Kidney capillary endothelial cell (primary cell): Measurements from ENCODE around the gene TSPAN32.
"Not testable (repeated sequence)": the region's sequence is repeated elsewhere in the genome, so short reads cannot be mapped to it uniquely, and the experiment has no call there.

ENCODE experiments used
- DNase-seq: peaks from one replicate; pipeline ENCODE4 v3.0.0-alpha.2; 2018; ENCODE audit warnings: low spot score

The TSPAN32 gene

DNA sequence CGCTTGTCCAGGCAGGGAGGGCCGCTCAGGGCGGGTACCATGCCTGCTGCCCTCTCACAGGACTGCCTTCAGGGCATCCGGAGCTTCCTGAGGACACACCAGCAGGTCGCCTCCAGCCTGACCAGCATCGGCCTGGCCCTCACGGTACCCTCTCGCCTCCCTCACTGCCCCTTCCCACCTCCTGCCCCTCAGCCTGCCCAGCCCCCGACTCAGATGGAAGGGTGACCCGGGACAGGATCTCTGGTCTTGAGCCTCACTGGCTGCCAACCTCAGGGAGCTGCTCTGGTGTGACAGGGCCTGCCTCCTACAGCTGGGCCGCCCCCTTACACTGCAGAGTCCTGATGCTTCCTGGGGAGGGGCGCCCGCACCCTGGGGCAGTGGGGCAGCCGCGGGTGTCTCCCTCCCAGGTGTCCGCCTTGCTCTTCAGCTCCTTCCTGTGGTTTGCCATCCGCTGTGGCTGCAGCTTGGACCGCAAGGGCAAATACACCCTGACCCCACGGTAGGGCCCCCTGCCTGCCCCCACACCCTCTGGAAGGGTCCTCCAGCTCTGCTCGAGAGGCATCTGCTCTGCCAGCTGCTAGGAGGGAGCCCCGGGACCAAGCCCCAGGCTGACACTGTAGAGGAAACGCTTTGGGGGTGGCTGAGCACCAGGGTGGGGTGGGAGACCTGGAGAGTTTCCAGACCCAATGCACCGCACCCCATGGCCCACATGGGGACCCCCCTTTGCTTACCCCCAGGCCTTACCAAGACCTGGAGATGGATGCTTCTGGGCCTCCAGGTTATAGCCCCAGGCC, 14.6 kb downstream of the TSPAN32 start:
- no peak for DNase-seq

DNA sequence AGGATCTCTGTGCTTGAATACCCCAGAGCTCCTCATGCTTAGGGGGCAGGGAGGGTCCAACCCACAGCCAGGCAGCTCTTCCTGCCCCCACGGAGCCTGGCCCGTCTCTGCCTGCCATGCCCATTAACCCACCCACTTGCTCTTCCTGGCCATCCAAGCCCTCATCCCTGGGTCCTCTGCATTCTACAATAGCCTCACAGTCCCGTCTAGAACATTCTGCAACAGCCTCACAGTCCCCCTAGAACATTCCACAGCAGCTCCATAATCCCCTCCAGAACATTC, 15.1 kb downstream of the TSPAN32 start:
- DNase-seq: no peak

DNA sequence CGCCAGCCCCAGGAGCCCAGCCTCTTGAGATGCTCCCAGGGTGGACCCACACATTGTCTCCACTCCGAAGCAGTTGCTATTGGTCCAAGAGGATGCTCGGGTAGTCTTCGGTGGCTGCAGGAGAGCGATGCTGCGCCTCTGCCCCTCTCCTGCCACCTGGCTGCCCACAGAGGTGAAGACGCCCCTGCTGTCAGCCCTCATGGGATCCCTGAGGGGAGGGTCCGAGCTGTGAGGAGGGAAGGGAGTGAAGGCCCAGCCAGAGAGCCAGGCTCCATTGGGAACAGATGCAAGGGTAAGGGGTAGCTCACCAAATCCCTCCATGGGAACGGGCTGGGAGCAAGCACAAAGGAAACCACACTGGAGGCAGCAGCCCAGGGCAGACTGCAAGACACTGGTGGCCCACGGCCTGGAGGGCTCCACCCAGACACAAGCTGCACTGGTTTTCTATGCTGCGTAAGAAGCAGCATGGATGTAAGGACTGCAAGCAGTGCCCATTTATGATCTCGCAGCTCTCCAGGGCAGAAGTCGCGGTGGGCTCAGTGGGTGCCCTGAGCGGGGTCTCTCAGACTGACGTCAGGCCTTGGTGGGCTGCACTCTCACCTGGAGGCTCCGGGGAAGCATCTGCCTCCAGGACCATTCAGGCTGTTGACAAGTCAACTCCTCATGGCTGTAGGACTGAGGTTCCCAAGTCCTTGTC, 15.7 kb downstream of the TSPAN32 start:
- DNase-seq: no peak

DNA sequence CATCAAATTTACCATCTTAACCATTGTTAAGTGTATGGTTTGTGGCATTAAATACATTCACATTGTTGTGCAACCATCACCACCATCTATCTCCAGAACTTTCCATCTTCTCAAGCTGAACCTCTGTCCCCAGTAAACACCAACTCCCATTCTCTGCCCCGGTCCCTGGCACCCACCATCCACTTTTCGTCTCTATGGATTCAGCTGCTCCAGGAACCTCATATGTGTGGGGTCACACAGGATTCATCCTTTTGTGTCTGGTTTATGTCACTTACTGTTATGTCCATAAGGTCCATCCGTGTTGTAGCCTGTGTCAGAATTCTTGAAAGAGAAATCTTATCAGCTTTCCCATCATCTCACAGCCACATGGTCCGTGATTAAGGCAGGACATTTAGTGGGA, 16.3 kb downstream of the TSPAN32 start:
- DNase-seq: no peak

DNA sequence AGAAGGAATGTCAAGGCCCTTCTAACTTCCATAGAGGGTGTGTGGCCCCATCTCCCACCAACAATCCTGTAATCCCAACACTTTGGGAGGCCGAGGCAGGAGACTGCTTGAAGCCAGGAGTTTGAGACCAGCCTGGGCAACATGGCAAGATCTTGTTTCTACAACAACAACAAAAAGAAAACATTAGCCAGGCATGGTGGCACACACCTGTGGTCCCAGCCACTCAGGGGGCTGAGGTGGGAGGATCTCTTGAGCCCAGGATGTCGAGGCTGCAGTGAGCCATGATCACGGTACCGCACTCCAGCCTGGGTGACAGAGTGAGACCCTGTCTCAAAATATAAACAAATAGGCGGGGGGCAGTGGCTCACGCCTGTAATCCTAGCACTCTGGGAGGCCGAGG, 16.9 kb downstream of the TSPAN32 start:
- no peak for DNase-seq

DNA sequence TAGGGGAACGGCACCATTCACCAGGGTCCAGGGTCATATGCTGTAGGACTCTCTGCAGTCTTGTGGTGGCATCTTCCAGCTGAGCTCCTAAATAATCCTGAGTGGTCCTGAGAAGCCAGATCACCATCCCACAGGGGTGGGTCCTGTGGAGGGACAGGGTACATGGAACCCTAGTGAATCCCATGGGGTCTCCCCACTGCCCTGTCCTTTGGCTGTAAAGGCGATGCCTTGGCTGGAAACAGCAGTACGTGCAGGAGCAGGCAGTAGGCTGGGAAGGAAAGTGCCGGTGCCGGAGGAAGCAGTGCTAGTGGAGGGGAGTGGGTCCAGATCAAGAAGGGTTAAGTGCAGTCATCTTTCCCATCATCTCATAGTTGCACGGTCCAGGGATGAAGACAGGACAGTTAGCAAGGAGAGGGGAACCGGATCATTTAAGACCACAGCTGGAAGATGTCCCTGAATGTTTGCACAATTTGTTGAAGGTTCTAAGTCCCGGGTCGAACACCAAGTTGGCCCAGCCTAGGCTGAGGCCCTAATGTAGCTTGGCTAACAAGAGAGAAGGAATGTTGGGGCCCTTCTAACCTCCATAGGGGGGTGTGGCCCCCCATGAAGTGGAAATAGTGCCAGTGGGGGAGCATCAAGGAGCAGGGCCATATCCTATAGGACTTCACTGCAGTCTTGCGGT, 18.1 kb downstream of the TSPAN32 start:
- no peak for DNase-seq

DNA sequence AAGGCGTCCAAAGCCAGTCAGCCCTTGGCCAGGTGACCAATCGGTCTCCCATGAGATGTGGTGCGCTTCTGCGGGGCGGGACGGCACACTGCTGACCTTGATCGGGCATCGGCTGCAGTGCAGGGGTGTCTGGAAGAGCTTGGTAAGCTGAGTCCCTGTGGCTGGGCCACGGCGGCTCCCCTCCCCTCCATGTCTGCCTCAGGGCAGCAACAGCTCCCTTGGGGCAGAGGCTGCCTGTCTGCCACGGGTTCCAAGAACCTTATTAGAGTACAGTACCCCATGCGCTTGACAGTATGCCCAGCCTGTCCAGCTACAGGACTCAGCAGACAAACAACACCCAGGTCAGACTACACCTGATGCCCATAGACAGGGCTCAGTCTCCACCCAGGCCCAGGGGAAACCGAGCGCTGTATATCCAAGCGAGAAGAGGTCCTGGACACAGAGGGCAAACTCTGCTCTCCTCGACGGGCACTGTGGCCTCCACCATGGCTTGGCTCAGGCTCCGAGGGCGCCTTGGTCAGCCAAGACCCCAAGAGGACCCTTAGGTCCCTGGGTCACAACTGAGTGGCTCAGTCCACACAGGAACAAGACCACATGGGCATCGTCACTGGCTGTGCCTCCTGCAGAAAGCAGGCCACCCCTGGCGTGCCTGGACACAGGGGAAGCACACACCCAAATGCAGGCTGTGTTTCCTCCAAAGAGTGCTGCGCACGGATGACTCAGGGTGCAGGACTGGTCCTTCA, 18.9 kb downstream of the TSPAN32 start:
- no peak for DNase-seq

DNA sequence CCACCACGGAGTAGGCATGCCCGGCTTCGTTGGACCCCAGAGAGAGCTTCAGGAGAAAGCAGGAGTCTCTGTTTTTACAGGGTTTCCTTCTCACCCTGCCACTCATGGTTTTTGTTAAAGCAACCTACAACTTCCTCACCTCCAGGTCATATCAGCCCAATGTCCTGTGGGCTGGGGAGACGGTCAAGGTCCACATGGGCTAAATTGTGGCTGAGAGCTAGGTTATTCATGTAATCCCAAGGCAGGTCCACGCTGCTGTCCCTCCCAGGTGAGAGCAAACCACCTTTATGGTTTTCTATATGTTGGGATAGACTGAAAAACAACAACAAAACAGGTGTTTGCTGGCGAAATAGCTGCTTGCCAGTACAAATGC, 19.5 kb downstream of the TSPAN32 start:
- DNase-seq: no peak

DNA sequence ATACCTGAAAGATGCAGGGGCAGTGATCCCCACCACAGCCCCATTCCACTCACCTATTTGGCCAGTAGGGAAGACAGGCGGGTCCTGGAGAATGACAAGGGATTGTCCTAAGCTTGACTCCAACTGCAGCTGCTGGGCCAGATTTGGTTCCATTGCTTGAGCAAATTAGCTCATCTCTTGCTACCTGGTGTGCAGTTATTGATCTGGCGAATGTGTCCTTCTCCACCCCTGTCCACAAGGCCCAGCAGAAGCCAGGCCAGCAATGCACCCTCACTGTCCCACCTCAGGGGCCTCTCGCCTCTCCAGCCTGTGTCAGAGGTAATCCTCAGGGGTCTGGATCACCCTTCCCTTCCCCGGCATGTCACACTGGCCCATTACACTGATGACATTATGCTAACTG, 23.3 kb downstream of the TSPAN32 start:
- DNase-seq: no peak

DNA sequence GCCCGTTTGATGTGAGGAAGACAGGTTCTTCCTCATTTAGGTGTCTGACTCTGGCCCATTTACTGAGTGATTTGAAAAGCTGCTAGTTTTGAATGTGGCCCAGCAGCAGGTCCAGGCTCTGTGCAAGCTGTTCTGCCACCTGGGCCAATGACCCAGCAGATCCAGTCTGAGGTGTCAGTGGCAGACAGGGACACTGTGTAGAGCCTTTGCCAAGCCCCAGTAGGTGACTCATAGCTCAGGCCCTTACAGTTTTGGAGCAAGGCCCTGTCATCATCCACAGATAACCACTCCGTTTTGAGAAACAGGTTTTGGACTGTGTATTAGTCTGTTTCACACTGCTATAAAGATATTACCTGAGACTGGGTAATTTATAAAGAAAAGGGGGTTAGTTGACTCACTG, 23.9 kb downstream of the TSPAN32 start:
- no peak for DNase-seq

DNA sequence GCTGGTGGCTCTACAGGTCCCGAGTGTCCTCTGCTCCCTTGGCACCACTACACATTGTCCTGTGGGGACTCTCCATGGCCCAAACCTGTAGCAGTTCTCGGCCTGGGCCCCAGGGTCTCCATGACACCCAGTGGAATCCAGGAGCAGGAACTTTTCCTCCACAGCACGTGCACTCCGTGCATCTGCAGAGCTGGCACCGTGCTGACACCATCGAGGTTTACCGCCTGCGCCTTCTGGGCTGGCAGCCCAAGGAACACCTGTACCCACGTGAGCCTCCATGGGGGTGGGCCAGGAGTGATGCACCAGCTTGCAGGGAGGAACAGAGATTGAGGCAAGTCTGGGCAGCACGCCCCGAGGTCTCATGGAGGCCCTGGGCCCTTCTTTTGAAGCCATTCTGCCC, 25.2 kb downstream of the TSPAN32 start:
- DNase-seq: no peak

DNA sequence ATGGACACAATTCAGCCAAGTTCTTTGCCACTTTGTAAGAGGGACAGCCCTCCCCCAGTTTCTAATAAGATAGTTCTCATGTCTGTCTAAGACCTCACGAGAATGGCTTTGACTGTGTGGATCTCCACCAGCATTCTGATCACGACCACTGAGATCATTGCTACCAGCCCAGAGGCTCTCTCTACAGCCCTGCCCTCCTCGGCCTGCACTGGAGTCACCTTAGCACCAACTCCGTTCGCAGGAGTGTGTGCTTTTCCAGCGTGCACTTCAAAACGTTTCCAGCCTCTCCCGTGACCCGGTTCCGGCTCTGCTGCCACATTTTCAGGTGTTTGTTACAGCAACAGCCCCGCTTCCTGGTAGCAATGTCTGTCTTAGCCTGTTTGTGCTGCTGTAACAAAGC, 26.2 kb downstream of the TSPAN32 start:
- no peak for DNase-seq

DNA sequence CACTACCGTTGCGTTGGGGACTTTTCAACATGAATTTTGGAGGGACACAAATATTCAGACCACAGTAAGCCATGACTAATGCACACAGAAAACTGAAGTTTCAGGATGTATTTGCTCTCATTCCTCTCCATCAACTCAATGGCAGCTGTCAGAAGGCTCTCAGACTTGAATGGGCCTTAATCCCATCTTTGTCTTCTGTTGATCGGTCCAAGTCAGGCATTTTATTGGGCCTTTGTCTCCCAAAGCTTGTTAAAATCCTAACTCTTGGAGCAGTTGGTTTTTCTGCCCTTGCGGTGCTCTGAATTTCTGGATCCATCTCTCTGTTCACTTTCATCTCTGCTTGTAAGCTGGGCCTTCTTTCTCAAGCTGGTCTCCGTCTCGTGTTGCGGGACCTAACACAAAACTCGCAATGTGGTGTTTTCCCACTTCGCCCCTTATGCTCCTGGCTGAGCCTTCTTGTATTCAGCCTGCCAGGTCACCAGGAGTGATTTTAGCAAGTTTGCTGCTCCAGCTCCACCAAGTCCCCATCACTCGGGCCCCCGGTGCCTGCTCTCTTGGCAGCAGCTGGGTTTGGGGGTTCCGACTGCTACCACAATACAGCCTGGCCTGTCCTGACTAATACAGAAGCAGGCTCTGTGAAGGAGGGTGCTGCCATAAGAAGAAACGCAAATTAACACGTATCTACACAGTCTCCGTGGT, 27.0 kb downstream of the TSPAN32 start:
- DNase-seq: no peak

DNA sequence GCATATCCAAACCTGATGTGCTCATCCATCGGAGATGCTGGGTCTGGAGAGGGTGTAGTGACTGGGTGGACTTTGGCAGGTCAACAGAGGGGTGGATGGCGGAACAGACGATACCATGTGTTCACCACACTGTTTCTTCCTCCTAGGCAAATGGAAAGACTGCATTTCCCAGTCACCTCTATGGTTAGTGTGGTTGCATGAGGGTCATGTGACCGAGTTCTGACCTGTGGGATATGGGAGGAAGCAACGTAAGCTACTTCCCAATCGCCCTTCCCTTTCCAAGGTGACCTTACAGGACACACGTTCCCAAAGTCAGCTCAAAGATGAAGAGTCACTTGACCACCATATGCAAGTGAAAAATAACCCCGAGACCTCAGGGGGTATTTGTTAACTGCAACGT, 27.7 kb downstream of the TSPAN32 start:
- DNase-seq: no peak

DNA sequence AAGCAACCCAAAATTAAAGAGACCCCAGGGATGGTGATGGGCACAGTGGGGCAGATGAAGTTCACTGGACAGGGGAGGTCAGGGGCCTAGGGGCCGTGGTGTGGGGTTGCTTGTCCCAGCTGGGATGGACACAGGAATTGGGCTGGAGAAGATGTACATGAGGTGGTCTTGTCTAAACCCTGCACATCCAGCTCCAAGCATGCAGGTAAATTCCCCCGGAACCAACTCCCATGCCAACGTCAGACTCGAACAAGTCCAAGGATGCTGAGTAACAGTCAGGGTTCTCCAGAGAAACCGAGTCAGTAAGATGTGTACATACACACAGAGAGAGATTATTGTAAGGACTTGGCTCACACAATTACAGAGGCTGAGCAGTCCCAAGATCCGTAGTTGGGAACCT, 28.9 kb downstream of the TSPAN32 start:
- DNase-seq: no peak

DNA sequence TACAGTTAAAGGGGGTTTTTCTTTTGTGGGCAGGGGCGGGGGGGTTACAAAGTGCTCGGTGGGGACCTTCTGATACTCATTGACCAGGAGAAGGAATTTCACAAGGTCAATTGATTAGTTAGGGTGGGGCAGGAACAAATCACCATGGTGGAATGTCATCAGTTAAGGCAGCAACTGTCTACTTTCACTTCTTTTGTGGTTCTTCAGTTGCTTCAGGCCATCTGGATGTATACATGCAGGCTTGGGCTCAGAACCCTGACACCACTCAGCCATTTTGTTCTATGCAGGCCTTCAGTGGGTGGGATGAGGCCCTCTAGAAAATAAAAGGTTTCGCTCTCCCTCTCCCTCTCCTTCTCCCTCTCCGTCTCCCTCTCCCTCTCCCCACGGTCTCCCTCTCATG, 29.6 kb downstream of the TSPAN32 start:
- DNase-seq: no peak

DNA sequence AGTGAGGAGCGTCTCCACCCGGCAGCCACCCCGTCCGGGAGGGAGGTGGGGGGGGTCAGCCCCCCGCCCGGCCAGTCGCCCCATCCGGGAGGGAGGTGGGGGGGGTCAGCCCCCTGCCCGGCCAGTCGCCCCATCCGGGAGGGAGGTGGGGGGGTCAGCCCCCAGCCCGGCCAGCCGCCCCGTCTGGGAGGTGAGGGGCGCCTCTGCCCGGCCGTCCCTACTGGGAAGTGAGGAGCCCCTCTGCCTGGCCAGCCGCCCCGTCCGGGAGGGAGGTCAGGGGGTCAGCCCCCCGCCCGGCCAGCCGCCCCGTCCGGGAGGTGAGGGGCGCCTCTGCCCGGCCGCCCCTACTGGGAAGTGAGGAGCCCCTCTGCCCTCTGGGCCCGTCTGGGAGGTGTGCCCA, 30.8 kb downstream of the TSPAN32 start:
- not testable (repeated sequence) for DNase-seq

DNA sequence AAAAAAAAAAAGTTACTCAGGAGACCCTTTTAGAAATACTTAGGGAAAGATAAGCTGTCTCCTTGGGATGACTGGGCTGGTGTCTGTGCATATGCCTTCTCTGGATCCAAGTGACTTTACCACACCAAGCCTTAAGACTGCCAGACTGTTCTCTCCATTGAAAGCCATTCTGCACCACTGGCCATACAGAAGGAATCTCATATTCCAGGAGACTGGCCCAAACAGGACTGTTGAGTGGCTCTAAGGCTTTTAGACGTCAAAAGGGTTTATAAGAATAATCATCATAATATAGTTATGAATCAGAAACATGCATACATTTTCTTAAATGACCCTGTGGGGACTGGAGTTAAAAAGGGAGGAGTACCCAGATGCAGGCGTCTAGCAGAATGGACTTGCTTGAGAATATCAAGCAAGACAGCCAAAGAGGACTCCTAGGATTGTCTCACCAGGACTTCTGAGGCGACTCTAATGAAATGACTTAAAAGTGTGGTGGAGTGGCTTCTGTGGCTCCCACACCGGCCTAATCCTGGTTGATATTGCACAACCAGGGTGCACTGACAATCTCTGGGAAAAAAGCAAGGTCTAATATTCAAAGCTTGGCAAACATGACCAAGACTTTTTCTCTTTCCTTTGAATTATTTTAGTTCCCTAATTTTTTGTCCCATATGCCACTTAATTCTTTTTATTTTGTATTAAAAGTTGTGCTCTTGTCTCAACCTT, 31.8 kb downstream of the TSPAN32 start:
- DNase-seq: not testable (repeated sequence)

DNA sequence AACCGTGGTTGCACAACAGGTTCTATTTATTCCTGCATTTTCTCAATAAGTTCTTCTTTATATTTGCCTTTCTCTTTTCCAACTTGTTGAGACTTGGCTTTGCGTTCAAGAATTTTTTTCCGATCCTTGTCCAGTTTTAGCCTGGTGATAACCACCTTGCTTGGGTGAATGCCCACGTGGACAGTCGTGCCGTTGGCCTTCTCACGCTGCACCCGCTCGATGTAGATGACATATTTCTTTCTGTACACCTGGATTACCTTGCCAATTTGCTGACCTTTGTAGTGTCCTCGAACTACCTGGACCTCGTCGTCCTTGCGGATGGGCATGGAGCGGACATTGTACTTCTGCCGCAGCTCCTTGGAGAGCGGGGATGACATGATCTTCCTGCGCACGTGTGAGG, 33.5 kb downstream of the TSPAN32 start:
- DNase-seq: not testable (repeated sequence)

DNA sequence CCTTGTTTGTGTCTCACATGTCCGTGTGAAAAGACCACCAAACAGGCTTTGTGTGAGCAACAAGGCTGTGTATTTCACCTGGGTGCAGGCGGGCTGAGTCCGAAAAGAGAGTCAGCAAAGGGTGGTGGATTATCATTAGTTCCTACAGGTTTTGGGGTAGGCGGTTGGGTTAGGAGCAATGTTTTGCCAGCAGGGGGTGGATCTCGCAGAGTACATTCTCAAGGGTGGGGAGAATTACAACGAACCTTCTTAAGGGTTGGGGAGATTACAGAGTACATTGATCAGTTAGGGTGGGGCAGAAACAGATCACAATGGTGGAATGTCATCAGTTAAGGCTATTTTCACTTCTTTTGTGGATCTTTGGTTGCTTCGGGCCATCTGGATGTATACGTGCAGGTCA, 36.9 kb downstream of the TSPAN32 start:
- DNase-seq: not testable (repeated sequence)

DNA sequence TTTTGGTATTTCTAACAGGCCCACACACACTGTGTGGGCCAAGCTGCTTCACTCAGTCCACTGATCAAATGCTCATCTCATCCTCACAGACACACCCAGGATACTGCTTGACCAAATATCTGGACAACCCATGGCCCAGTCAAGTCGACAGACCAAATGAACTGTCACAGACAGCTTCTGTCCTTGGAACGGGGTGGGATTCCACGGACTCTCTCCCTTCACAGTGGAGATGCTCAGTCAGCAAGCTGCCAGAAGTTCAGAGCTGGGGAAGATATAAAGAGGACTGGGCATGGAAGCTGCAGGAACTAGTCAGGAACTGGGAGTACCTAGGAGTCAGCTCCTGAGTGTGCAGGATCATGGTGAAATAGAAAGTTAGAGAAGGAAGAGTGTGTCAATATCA, 40.7 kb downstream of the TSPAN32 start:
- DNase-seq: no peak

DNA sequence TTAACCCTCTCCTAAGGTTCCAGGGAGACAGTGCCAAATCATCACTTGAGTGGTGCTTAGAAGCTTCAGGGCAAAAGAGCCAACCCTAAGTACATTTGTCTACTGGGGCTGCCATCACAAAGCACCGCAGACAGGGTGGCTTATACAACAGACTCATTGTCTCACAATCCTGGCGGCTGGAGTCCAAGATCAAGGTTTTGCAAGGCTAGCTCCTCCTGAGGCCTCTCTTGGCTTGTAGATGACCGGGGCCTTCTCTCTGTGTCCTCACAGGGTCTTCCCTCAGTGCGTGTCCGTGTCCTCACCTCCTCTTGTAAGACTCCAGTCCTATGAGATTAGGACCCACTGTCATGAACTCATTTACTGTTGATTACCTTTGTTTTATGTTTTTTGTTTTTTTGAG, 41.2 kb downstream of the TSPAN32 start:
- DNase-seq: no peak
